HCT116 (cell line): ENCODE results near the gene ARSG.

Source experiments
- EZH2phosphoT487 ChIP-seq: fragments of 200-600 bp; IDR thresholded peaks from 2 replicates; pipeline ENCODE4 v1.6.1; 2018; ENCODE audit warnings: antibody characterized with exemption, borderline replicate concordance
- FOSL1 ChIP-seq: IDR thresholded peaks from 2 replicates; pipeline ENCODE4 v1.6.1; 2012; ENCODE audit warnings: low read depth
- POLR2A ChIP-seq: IDR thresholded peaks from 2 replicates; pipeline ENCODE4 v1.7.0; 2011; ENCODE audit warnings: borderline replicate concordance; ENCODE audit not compliant: insufficient read depth, insufficient read length; ENCODE audit errors: extremely low read depth
- POLR2AphosphoS5 ChIP-seq: IDR thresholded peaks from 2 replicates; pipeline ENCODE4 v1.6.1; 2011; ENCODE audit warnings: mild to moderate bottlenecking, low read depth, low read length, moderate library complexity
- TF ChIP-seq, protein P1 (sequence below), 3 experiments: fragments of 200-600 bp in 1 of 3; sonication (generic) in 1 of 3; IDR thresholded peaks in 2 of 3; conservative IDR thresholded peaks in 1 of 3; 2 replicates each; pipeline ENCODE4 v1.5.1; 2012 to 2017; ENCODE audit warnings: low read depth in 2 of 3, low read length in 2 of 3, antibody characterized with exemption in 1 of 3, borderline replicate concordance in 1 of 3, control low read depth in 1 of 3, mild to moderate bottlenecking in 1 of 3, mixed read lengths in 1 of 3, mixed run types in 1 of 3, moderate library complexity in 1 of 3; ENCODE audit not compliant: insufficient read depth in 1 of 3

- TF ChIP-seq POLR2AphosphoS5 = no peak
- TF ChIP-seq, protein P1, sequence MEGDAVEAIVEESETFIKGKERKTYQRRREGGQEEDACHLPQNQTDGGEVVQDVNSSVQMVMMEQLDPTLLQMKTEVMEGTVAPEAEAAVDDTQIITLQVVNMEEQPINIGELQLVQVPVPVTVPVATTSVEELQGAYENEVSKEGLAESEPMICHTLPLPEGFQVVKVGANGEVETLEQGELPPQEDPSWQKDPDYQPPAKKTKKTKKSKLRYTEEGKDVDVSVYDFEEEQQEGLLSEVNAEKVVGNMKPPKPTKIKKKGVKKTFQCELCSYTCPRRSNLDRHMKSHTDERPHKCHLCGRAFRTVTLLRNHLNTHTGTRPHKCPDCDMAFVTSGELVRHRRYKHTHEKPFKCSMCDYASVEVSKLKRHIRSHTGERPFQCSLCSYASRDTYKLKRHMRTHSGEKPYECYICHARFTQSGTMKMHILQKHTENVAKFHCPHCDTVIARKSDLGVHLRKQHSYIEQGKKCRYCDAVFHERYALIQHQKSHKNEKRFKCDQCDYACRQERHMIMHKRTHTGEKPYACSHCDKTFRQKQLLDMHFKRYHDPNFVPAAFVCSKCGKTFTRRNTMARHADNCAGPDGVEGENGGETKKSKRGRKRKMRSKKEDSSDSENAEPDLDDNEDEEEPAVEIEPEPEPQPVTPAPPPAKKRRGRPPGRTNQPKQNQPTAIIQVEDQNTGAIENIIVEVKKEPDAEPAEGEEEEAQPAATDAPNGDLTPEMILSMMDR (IDR thresholded peaks at IDR 0.05 in 2 of 3, conservative IDR thresholded peaks at IDR 0.05 in 1 of 3; ENCODE audit: borderline replicate concordance in 1 of 3, insufficient read depth in 1 of 3, low read depth in 2 of 3, low read length in 2 of 3) = no peak
- no peak for TF ChIP-seq POLR2A
- TF ChIP-seq FOSL1 = no peak
- no peak for TF ChIP-seq EZH2phosphoT487
Observed at GRCh38 chr17:68440526-68440925, 149.2 kb downstream of the ARSG start.
